AG09319 (cell line): Measurements from ENCODE around the gene EVA1A.
A peak's percentile ranks its signal among the peaks of the same experiment; 100 is the strongest.

ENCODE experiments used
- DNase-seq: peaks from one replicate; pipeline ENCODE4 v3.0.0-alpha.2; 2010; ENCODE audit warnings: low read depth; ENCODE audit errors: extremely low read depth
- CTCF ChIP-seq: IDR thresholded peaks from 2 replicates; pipeline ENCODE4 v1.5.1; 2011; ENCODE audit warnings: low read depth, mild to moderate bottlenecking, inconsistent platforms, low read length, moderate library complexity

Gene EVA1A

GRCh38 chr2:75562513-75562864 lies 1.8 kb upstream of the EVA1A start:
- DNase-seq: no peak
- TF ChIP-seq CTCF: no peak

DNA sequence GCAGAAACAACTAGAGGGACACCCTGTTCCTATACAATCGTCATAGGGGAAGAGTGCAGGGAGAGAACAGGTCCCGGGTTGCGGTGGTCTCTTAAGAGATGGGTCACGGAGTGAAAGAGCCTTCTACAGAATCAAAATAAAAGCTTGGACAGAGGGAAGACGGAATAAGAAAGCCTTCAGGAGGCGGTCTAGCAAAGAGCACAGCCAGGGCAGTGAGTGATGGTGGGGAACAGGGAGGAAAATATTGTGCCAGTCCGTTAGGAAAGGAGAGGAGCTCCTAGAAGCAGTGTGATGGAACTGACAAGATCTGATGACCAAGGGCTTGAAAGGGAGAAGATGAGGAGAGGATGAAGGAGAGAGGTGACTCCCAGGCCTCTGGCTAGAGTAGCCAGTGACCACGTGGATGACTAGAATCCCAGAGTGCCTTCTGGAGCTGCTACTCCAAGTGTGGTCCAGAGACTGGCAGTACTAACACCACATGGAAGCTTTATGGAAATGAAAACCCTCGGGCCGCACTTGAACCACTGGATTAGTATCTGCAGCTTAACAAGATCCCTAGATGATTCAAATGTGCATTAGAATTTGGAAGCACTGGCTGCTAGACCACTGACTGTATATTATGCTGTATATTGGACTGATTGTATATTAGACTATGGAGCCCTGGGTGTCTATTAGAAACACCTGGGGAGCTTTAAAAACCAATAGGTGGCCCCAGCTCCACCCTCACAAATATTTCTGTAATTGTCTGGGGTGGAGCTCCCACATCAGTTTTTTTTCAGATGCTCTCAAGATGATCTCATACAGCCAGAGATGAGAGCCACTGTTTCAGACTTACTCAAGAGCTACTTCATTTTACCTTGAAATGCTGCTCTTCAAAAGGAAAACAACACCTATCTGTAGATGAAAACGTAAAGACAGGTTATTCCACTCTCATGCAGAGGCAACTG lies 1.1 kb upstream of the EVA1A start:
- no peak for TF ChIP-seq CTCF
- DNase-seq: no peak

GRCh38 chr2:75560022-75560767 lies 544 bp downstream of the EVA1A start:
- TF ChIP-seq CTCF: peak; percentile 70
- DNase-seq: no peak

DNA sequence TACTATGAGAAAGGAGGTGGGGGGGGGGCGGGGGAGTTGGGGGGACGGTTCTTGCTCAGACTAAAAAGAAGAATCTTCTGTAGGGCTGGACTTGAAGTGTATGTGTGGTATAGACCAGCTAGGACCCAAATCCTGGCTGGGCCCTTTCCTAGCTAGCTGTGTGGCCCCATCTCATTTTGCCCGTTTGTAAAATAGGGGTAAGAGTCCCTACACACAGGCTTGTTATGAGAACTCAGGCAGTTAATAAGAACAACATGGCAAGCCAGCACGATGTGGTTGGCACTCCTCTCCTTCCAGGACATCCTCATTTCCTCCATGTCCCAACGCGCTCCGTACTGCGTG lies 1.1 kb downstream of the EVA1A start:
- no peak for TF ChIP-seq CTCF
- DNase-seq: no peak

- no peak for DNase-seq
- no peak for TF ChIP-seq CTCF
Observed at GRCh38 chr2:75558786-75559679, 1.7 kb downstream of the EVA1A start.

DNA sequence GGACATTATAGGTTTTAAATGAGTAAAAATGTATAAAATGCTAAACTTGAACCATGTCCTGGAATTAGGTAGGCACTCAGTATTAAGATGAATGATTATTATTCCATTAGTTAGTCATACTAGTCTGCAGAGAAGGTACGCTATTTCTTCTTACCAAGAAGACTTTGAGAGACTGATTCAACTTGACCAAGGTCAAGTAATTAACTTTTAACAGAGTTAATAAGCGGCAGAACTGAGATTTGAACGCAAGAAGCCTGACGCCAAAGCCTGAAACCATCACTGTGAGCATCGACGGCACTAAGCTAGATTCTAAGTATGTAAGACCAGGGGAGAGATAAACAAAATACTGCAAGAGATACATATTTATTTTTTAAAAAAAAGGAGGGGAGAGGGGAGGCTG lies 2.6 kb downstream of the EVA1A start:
- TF ChIP-seq CTCF: no peak
- no peak for DNase-seq
